Endothelial cell of umbilical vein (primary cell): ENCODE results near the gene ALX3. TPM values are rescaled to one million over a fixed set of nuclear protein-coding genes. Genes with fewer than 3 reads are reported as not detected.

Experiments used
- BruUV-seq: library from RNA; stranded (reverse); fragments of 400-500 nt; replicated peaks from 2 replicates; lab custom pipeline; 2021; lab: Mats Ljungman, UMichigan
- CTCF ChIA-PET: fragments of 300-600, 350-600 bp; sonication (Branson Sonifier 250); formaldehyde crosslinking; loops from one replicate; lab custom pipeline; 2021; ENCODE audit warnings: antibody characterized with exemption, inconsistent platforms; lab: Charles Lee
- POLR2A ChIA-PET: fragments of 300-600, 350-600 bp; sonication (Branson Sonifier 250); formaldehyde crosslinking; loops from one replicate; lab custom pipeline; 2021; ENCODE audit warnings: antibody characterized with exemption, inconsistent platforms; lab: Charles Lee
- DNase-seq: peaks from one replicate; pipeline ENCODE4 v3.0.0-alpha.2; 2011; ENCODE audit warnings: low read depth, low spot score
- FAIRE-seq: peaks from 2 replicates; lab custom pipeline; 2011; peaks lifted over from hg19 to GRCh38; lab: Jason Lieb, UNC
- H2AFZ ChIP-seq: 2 replicates; pipeline ENCODE4 v1.6.0; 2012; ENCODE audit warnings: low read depth, low read length, control low read depth, inconsistent platforms
- H3K27ac ChIP-seq: 2 replicates; pipeline ENCODE4 v1.5.1; 2011; ENCODE audit warnings: low read depth, mild to moderate bottlenecking, control low read depth, low read length, moderate library complexity; ENCODE audit not compliant: insufficient read depth
- H3K27me3 ChIP-seq, 2 experiments: 2 replicates each; pipeline versions ENCODE4 v1.6.0 to v1.6.1; 2011; ENCODE audit warnings: low read length in 2 of 2, mixed read lengths in 1 of 2; ENCODE audit not compliant: control insufficient read depth in 2 of 2, insufficient read depth in 2 of 2
- H3K36me3 ChIP-seq, 2 experiments: 2 replicates in 1 of 2; 3 replicates in 1 of 2; pipeline ENCODE4 v1.5.1; 2011; ENCODE audit warnings: low read length in 2 of 2, mild to moderate bottlenecking in 1 of 2, moderate library complexity in 1 of 2; ENCODE audit not compliant: control insufficient read depth in 2 of 2, insufficient read depth in 2 of 2; ENCODE audit errors: extremely low read depth in 1 of 2
- H3K4me1 ChIP-seq: 3 replicates; pipeline ENCODE4 v1.5.1; 2011; ENCODE audit warnings: mild to moderate bottlenecking, low read length; ENCODE audit not compliant: control insufficient read depth, insufficient read depth; ENCODE audit errors: extremely low read depth
- H3K4me2 ChIP-seq: 2 replicates; pipeline ENCODE4 v1.6.1; 2011; ENCODE audit warnings: low read length, control low read depth, mixed read lengths; ENCODE audit not compliant: insufficient read depth
- H3K4me3 ChIP-seq, 3 experiments: fragments of 200-600 bp in 1 of 3; sonication (generic), shearing (Covaris generic) in 1 of 3; replicated peaks in 1 of 3; 2 replicates each; pipeline ENCODE4 v1.5.1; 2011 to 2016; ENCODE audit warnings: control low read depth in 3 of 3, low read length in 3 of 3, mild to moderate bottlenecking in 2 of 3, inconsistent platforms in 1 of 3, low read depth in 1 of 3, moderate library complexity in 1 of 3; ENCODE audit not compliant: insufficient read depth in 1 of 3
- H3K79me2 ChIP-seq: 2 replicates; pipeline ENCODE4 v1.6.0; 2012; ENCODE audit warnings: low read length, inconsistent platforms; ENCODE audit not compliant: control insufficient read depth, insufficient read depth
- H3K9ac ChIP-seq: replicated peaks from 2 replicates; pipeline ENCODE3; 2011; ENCODE audit warnings: low read length, control low read depth; ENCODE audit not compliant: insufficient read depth; ENCODE audit errors: extremely low read depth
- H3K9me1 ChIP-seq: replicated peaks from 3 replicates; pipeline ENCODE4 v1.6.0; 2011; ENCODE audit warnings: mild to moderate bottlenecking, low read length; ENCODE audit not compliant: control insufficient read depth, insufficient read depth; ENCODE audit errors: extremely low read depth
- H3K9me3 ChIP-seq: replicated peaks from 2 replicates; pipeline ENCODE4 v1.5.1; 2012; ENCODE audit warnings: low read length, inconsistent platforms; ENCODE audit not compliant: control insufficient read depth, insufficient read depth
- H4K20me1 ChIP-seq: replicated peaks from 2 replicates; pipeline ENCODE3; 2011; ENCODE audit warnings: mild to moderate bottlenecking, low read length; ENCODE audit not compliant: control insufficient read depth, insufficient read depth; ENCODE audit errors: extremely low read depth
- CTCF ChIP-seq, 2 donors: IDR thresholded peaks; 1 replicate in 1 of 2; 2 replicates in 1 of 2; pipeline ENCODE4 v1.5.1; 2011; ENCODE audit warnings: low read length in 2 of 2, mild to moderate bottlenecking in 2 of 2, moderate library complexity in 2 of 2, control low read depth in 1 of 2, inconsistent platforms in 1 of 2, low read depth in 1 of 2; ENCODE audit not compliant: insufficient read depth in 1 of 2; ENCODE audit errors: extremely low read depth in 1 of 2
- EZH2 ChIP-seq: IDR thresholded peaks from 2 replicates; pipeline ENCODE4 v1.6.1; 2012; ENCODE audit warnings: borderline replicate concordance, low read depth, mild to moderate bottlenecking, moderate library complexity, low read length, inconsistent platforms; ENCODE audit not compliant: severe bottlenecking
- FOS ChIP-seq: IDR thresholded peaks from 2 replicates; pipeline ENCODE4 v1.6.1; 2011; ENCODE audit warnings: mild to moderate bottlenecking, low read length, moderate library complexity, borderline replicate concordance; ENCODE audit not compliant: insufficient read depth
- GATA2 ChIP-seq: IDR thresholded peaks from 2 replicates; pipeline ENCODE4 v1.7.0; 2011; ENCODE audit warnings: low read depth, mild to moderate bottlenecking, moderate library complexity, mixed read lengths, low read length; ENCODE audit not compliant: insufficient read length, insufficient read depth
- JUN ChIP-seq: IDR thresholded peaks from 2 replicates; pipeline ENCODE4 v1.6.1; 2011; ENCODE audit warnings: borderline replicate concordance, low read depth; ENCODE audit not compliant: insufficient read length, insufficient read depth
- MAX ChIP-seq: IDR thresholded peaks from 2 replicates; pipeline ENCODE4 v1.6.1; 2011; ENCODE audit not compliant: insufficient read depth, insufficient read length
- MYC ChIP-seq: IDR thresholded peaks from one replicate; pipeline ENCODE4 v1.6.1; 2011; ENCODE audit warnings: mild to moderate bottlenecking, low read depth, low read length
- POLR2A ChIP-seq: IDR thresholded peaks from 2 replicates; pipeline ENCODE4 v1.6.1; 2012; ENCODE audit warnings: low read depth, mild to moderate bottlenecking, control low read depth, low read length
- POLR2AphosphoS5 ChIP-seq: IDR thresholded peaks from 2 replicates; pipeline ENCODE4 v1.6.1; 2012; ENCODE audit warnings: low read depth, mild to moderate bottlenecking, control low read depth, low read length, moderate library complexity; ENCODE audit not compliant: insufficient read depth
- dilution Hi-C: fragments of 300-500 bp; cut with MboI; formaldehyde crosslinking; loops from one replicate; pipeline ENCODE4 v1.15.0; 2019; ENCODE audit warnings: low sequenced_read_pairs; ENCODE audit not compliant: extremely low pct_ligation_motif_present
- intact Hi-C: fragments of 100-400 bp; cut with micrococcal nuclease; formaldehyde crosslinking; loops from one replicate; pipeline ENCODE4 v1.10.0; 2022
- polyA plus RNA-seq, 4 experiments: library from polyadenylated mRNA; depleted of rRNA in 3 of 4; stranded (reverse) in 3 of 4; unstranded in 1 of 4; fragments of >200 nt; gene quantifications; 2 replicates each; pipeline versions ENCODE4 v1.2.1 to v1.2.3, GENCODE V29; 2011 to 2012; ENCODE audit warnings: missing spikeins in 1 of 4
- total RNA-seq: library from RNA; stranded (reverse); gene quantifications from 2 replicates; pipeline ENCODE4 v1.2.3, GENCODE V29; 2021

ALX3 gene
- total and polyA plus RNA-seq, 2 donors (not counting 3 experiments of a cell fraction or from before 2014, with no cell fraction given), result not detected

GRCh38 chr1:110051262-110051648, 19.2 kb downstream of the ALX3 start:
- no peak overlapping the region for H3K9ac ChIP-seq
- FAIRE-seq (no peak), DNase-seq (no peak)
- no TSS peak for BruUV-seq
- intact Hi-C loops, result no loop called here
- no peak overlapping the region for H2AFZ ChIP-seq
- no peaks in the 10 kb centered on the region for H3K27me3 ChIP-seq
- no peaks in the 10 kb centered on the region for H3K4me1 ChIP-seq
- peaks cover 34 to 66% of the 10 kb centered on the region in 2 experiments for H3K36me3 ChIP-seq
- CTCF ChIA-PET, result interaction anchor here (0.9 to 6.5 kb wide), 10 partner anchors 9 to 445 kb away, joined by 3 to 65 read pairs (median 6); partner anchors contain the start of gene STRIP1
- H3K79me2 ChIP-seq, result no peaks in the 10 kb centered on the region
- H3K9me1 ChIP-seq, result no peaks in the 10 kb centered on the region
- TF ChIP-seq POLR2AphosphoS5, result no peak
- no peak for TF ChIP-seq MAX
- TF ChIP-seq JUN, result no peak
- TF ChIP-seq CTCF (IDR thresholded peaks at IDR 0.05; ENCODE audit: extremely low read depth in 1 of 2, insufficient read depth in 1 of 2, low read depth in 1 of 2, low read length in 2 of 2), result no peak
- TF ChIP-seq EZH2, result no peak
- TF ChIP-seq GATA2, result no peak
- TF ChIP-seq MYC, result no peak
- TF ChIP-seq POLR2A, result no peak
- TF ChIP-seq FOS, result no peak
- no peak overlapping the region for H3K4me3 ChIP-seq
- H4K20me1 ChIP-seq, result no peaks in the 10 kb centered on the region
- POLR2A ChIA-PET, result no interaction called here
- H3K4me2 ChIP-seq, result no peak overlapping the region
- no peak overlapping the region for H3K27ac ChIP-seq
- dilution Hi-C loops, result no loop called here
- no peaks in the 10 kb centered on the region for H3K9me3 ChIP-seq
